HG02943 (cell line): Measurements from ENCODE around the gene SREBF1.

Source experiments
- ATAC-seq: cut with Tn5 transposase; IDR thresholded peaks from one replicate; pipeline ENCODE4 v1.9.1; 2021; ENCODE audit warnings: mild to moderate bottlenecking, low read depth, moderate library complexity; ENCODE audit not compliant: unreplicated experiment

The SREBF1 gene

GRCh38 chr17:17798573-17799255 is 38.1 kb downstream of the SREBF1 start:
- ATAC-seq = no peak

GRCh38 chr17:17798010-17798556 is 38.7 kb downstream of the SREBF1 start:
- no peak for ATAC-seq

GRCh38 chr17:17797119-17797809 is 39.5 kb downstream of the SREBF1 start:
- no peak for ATAC-seq

- ATAC-seq = no peak
Measured at GRCh38 chr17:17796787-17797061, 40.1 kb downstream of the SREBF1 start.

- no peak for ATAC-seq
Measured at GRCh38 chr17:17795946-17796786, 40.6 kb downstream of the SREBF1 start.

GRCh38 chr17:17795296-17795695 is 41.5 kb downstream of the SREBF1 start:
- no peak for ATAC-seq

- no peak for ATAC-seq
Measured at GRCh38 chr17:17794382-17794781, 42.4 kb downstream of the SREBF1 start.

- ATAC-seq = no peak
Measured at GRCh38 chr17:17793378-17794214, 43.2 kb downstream of the SREBF1 start.

- ATAC-seq = no peak
Measured at GRCh38 chr17:17792551-17793377, 44.0 kb downstream of the SREBF1 start.

GRCh38 chr17:17792037-17792550 is 44.7 kb downstream of the SREBF1 start:
- no peak for ATAC-seq

- ATAC-seq = no peak
Measured at GRCh38 chr17:17790637-17791464, 45.9 kb downstream of the SREBF1 start.

- no peak for ATAC-seq
Measured at GRCh38 chr17:17789828-17790636, 46.8 kb downstream of the SREBF1 start.

GRCh38 chr17:17789410-17789809 is 47.4 kb downstream of the SREBF1 start:
- ATAC-seq = no peak

- no peak for ATAC-seq
Measured at GRCh38 chr17:17788967-17789366, 47.8 kb downstream of the SREBF1 start.

- ATAC-seq = no peak
Measured at GRCh38 chr17:17787568-17787967, 49.2 kb downstream of the SREBF1 start.

- ATAC-seq = no peak
Measured at GRCh38 chr17:17786998-17787397, 49.8 kb downstream of the SREBF1 start.

GRCh38 chr17:17785407-17785806 is 51.4 kb downstream of the SREBF1 start:
- ATAC-seq = no peak
